Sigmoid colon (tissue), 7 donors: ENCODE data around the gene SYCN. TPM values are rescaled to one million over a fixed set of nuclear protein-coding genes. Genes with fewer than 3 reads are reported as not detected.

Experiments
- DNase-seq: peaks from one replicate; pipeline ENCODE4 v3.0.0-alpha.2; 2019
- H3K27ac ChIP-seq, 4 donors: fragments of 200-600 bp; sonication (generic); one replicate each; pipeline ENCODE4 v1.5.1; 2016 to 2019; ENCODE audit warnings: mild to moderate bottlenecking in 1 of 4
- H3K27me3 ChIP-seq, 3 donors: fragments of 200-600 bp; sonication (generic); one replicate each; pipeline ENCODE4 v1.5.1; 2019; ENCODE audit warnings: mild to moderate bottlenecking in 1 of 3
- H3K36me3 ChIP-seq, 4 donors: fragments of 200-600 bp; sonication (generic); one replicate each; pipeline ENCODE4 v1.5.1; 2016 to 2019
- H3K4me1 ChIP-seq, 4 donors: fragments of 200-600 bp; sonication (generic); one replicate each; pipeline ENCODE4 v1.5.1; 2017 to 2019
- H3K4me3 ChIP-seq, 4 donors: fragments of 200-600 bp; sonication (generic); one replicate each; pipeline ENCODE4 v1.5.1; 2017 to 2019; ENCODE audit warnings: mild to moderate bottlenecking in 2 of 4, moderate library complexity in 1 of 4
- H3K9me3 ChIP-seq, 4 donors: fragments of 200-600 bp in 3 of 4; sonication (generic) in 3 of 4; one replicate each; pipeline versions ENCODE4 v1.5.1 to v1.6.1; 2013 to 2019
- EP300 ChIP-seq, 4 donors: sonication (generic); formaldehyde crosslinking; IDR thresholded peaks; one replicate each; pipeline ENCODE4 v1.6.1; 2017; ENCODE audit warnings: antibody characterized with exemption in 4 of 4
- POLR2A ChIP-seq, 2 donors: fragments of 450-650 bp; IDR thresholded peaks; one replicate each; pipeline ENCODE4 v1.6.1; 2016; ENCODE audit warnings: antibody characterized with exemption in 2 of 2, mild to moderate bottlenecking in 2 of 2, moderate library complexity in 2 of 2
- POLR2AphosphoS5 ChIP-seq, 4 donors: sonication (generic); formaldehyde crosslinking; IDR thresholded peaks; one replicate each; pipeline ENCODE4 v1.6.1; 2017; ENCODE audit warnings: antibody characterized with exemption in 4 of 4
- WGBS, 2 donors: extraction: QIAGEN DNeasy Blood & Tissue Kit; methylation state at CpG; one replicate each; pipeline ENCODE4 v1.1.7; 2013; 5-methylcytosine and 5-hydroxymethylcytosine counted together
- intact Hi-C: fragments of 100-400 bp; cut with DNase I; formaldehyde crosslinking; loops from one replicate; pipeline ENCODE4 v1.15.1; 2023
- polyA plus RNA-seq, 3 donors: library from polyadenylated mRNA; stranded (reverse); fragments of 200-250 nt; gene quantifications; one replicate each; pipeline ENCODE4 v1.2.3, GENCODE V29; 2013
- total RNA-seq, 4 donors: library from RNA; depleted of rRNA; stranded (reverse); fragments of >200 nt; gene quantifications; one replicate each; pipeline ENCODE4 v1.1.0, GENCODE V29; 2016
- TF ChIP-seq, protein P1 (sequence below), 4 experiments: fragments of 450-650 bp in 3 of 4; fragments of 200-600 bp in 1 of 4; IDR thresholded peaks; one replicate each; pipeline ENCODE4 v1.5.1; 2016 to 2019; ENCODE audit warnings: antibody characterized with exemption in 4 of 4, mild to moderate bottlenecking in 3 of 4, moderate library complexity in 2 of 4
- donor health status: healthy with polysubstance abuse.
- donor health status: Bipolar disorder and iron deficiency.
- donor health status: healthy.

Gene SYCN
- total and polyA plus RNA-seq, 7 donors = not detected

DNA sequence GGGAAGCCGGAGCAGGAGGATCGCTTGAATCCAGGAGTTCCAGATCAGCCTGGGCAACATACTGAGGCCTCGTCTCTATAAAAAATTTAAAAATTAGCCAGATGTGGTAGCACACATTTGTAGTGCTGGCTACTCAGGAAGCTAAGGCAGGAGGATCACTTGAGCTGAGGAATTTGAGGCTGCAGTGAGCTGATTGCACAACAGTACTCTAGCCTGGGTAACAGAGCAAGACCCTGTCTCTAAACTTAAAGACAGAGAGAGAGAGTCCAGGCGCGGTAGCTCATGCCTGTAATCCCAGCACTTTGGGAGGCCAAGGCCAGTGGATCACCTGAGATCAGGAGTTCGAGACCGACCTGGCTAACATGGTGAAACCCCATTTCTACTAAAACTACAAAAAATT, 36.4 kb upstream of the SYCN start:
- Histone ChIP-seq H3K36me3 (no peaks in the 10 kb centered on the region), H3K27ac (no peak overlapping the region), H3K4me3 (no peak overlapping the region), H3K9me3 (no peaks in the 10 kb centered on the region), H3K27me3 (peaks cover 0 to 44% (median 30%) of the 10 kb centered on the region in 3 donors), H3K4me1 (no peaks in the 10 kb centered on the region)
- DNase-seq = no peak
- 93 to 95% methylated on average over 7 of the region's 7 CpGs for WGBS, 2 donors
- no peak for TF ChIP-seq POLR2AphosphoS5 (IDR thresholded peaks at IDR 0.05)
- TF ChIP-seq EP300 (IDR thresholded peaks at IDR 0.05) = no peak
- TF ChIP-seq POLR2A (IDR thresholded peaks at IDR 0.05) = no peak
- TF ChIP-seq, protein P1, sequence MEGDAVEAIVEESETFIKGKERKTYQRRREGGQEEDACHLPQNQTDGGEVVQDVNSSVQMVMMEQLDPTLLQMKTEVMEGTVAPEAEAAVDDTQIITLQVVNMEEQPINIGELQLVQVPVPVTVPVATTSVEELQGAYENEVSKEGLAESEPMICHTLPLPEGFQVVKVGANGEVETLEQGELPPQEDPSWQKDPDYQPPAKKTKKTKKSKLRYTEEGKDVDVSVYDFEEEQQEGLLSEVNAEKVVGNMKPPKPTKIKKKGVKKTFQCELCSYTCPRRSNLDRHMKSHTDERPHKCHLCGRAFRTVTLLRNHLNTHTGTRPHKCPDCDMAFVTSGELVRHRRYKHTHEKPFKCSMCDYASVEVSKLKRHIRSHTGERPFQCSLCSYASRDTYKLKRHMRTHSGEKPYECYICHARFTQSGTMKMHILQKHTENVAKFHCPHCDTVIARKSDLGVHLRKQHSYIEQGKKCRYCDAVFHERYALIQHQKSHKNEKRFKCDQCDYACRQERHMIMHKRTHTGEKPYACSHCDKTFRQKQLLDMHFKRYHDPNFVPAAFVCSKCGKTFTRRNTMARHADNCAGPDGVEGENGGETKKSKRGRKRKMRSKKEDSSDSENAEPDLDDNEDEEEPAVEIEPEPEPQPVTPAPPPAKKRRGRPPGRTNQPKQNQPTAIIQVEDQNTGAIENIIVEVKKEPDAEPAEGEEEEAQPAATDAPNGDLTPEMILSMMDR (IDR thresholded peaks at IDR 0.05) = no peak
- intact Hi-C loops = no loop called here

DNA sequence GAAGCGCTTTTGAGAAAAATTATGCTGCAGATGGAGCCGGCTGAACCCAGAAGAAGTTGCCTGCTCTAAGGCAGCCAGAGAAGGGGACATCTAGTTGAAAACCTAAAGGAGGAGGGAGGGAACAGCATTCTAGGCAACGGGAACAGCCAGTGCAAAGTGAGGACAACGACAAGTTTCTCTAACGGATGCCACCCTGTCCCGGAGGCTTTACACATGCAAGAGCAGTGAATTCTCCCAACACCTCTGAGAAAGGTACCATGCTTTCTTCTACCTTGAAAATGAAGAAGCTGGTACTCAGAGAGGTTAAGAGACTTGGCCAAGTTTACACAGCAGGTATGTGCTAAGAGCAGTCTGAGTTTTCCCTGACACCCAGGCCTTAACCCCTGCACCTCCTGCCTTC, 34.9 kb upstream of the SYCN start:
- WGBS, 2 donors = 95% methylated on average over 6 of the region's 6 CpGs
- Histone ChIP-seq H3K27me3 (peaks cover 0 to 41% (median 22%) of the 10 kb centered on the region in 3 donors), H3K9me3 (no peaks in the 10 kb centered on the region), H3K27ac (no peak overlapping the region), H3K4me3 (no peak overlapping the region), H3K4me1 (no peaks in the 10 kb centered on the region), H3K36me3 (no peaks in the 10 kb centered on the region)
- intact Hi-C loops = no loop called here
- DNase-seq = no peak
- TF ChIP-seq EP300 (IDR thresholded peaks at IDR 0.05) (no peak), POLR2A (IDR thresholded peaks at IDR 0.05) (no peak), POLR2AphosphoS5 (IDR thresholded peaks at IDR 0.05) (no peak)
- TF ChIP-seq, protein P1 (IDR thresholded peaks at IDR 0.05) = no peak

DNA sequence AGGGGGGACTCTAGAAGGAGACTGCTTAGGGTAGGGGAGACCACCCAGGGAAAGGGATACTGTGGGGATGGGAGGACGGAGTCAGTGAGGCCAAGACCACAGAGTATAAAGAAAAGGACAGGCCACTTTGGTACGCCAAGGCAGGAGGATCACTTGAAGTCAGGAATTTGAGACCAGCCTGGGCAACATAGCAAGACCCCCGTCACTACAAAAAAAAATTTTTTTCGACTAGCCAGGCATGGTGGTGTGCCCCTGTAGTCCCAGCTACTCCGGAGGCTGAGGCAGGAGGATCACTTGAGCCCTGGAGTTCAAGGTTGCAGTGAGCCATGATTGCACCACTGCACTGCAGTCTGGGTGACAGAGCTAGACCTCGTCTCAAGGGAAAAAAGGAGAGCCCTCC, 34.1 kb upstream of the SYCN start:
- WGBS, 2 donors = 82 to 90% methylated on average over 6 of the region's 6 CpGs
- Histone ChIP-seq H3K27ac (no peak overlapping the region), H3K4me1 (no peaks in the 10 kb centered on the region), H3K27me3 (peaks cover 0 to 37% (median 16%) of the 10 kb centered on the region in 3 donors), H3K4me3 (no peak overlapping the region), H3K36me3 (no peaks in the 10 kb centered on the region), H3K9me3 (no peaks in the 10 kb centered on the region)
- TF ChIP-seq EP300 (IDR thresholded peaks at IDR 0.05) = no peak
- TF ChIP-seq, protein P1 (IDR thresholded peaks at IDR 0.05) = no peak
- TF ChIP-seq POLR2A (IDR thresholded peaks at IDR 0.05) = no peak
- no peak for TF ChIP-seq POLR2AphosphoS5 (IDR thresholded peaks at IDR 0.05)
- intact Hi-C loops = no loop called here
- no peak for DNase-seq

DNA sequence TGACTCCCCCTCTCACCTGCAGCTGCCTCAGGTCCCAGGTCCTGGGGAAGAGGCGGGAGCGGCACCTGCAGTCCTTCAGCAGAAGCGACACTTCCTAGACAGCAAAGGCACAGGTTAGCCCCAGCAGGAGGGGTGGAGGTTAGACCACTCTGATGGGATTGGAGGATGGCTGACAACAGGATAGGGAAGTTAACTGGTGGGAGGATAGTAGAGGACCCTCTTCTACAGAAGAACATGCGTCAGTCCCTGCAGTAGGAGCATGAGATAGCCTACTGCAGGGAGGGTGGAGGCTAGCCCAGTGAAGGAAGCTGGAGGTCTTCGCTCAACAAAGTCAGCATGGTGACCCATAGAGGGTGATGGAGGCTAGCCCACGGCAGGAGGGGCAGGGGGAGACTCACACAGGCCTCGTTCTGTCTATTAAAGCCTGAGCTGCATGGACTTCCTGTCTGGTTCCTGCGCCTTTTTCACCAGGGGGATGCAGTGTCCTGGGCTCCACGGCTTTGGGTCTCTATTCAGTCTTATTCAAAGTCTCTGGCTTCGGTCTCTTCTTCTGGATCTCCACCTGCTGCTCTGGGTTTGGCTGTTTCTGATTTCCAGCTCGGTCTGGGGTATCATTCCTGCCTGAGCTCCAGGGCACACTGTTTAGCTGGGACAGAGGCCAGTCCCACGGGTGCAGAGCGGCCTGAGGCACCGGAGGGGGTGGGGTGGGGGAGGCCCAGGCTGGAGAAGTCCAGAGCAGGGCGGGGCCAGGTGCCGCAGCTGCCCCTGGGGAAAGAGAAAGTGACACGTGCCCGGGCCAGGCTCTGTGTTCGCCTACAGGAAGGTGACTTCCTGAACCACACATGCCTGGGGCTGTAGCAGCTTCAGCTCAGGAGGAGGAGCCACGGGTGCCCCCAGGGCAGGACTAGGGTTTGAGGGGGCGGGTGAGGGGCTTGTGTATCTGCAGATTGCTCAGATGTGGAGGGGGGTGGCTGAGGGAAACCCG, 33.4 kb upstream of the SYCN start:
- 38 to 41% methylated on average over 22 of the region's 22 CpGs for WGBS, 2 donors
- no peaks in the 10 kb centered on the region for H3K9me3 ChIP-seq
- no peak overlapping the region for H3K27ac ChIP-seq
- H3K4me1 ChIP-seq = no peaks in the 10 kb centered on the region
- peaks cover 0 to 37% (median 16%) of the 10 kb centered on the region in 3 donors for H3K27me3 ChIP-seq
- no peaks in the 10 kb centered on the region for H3K36me3 ChIP-seq
- TF ChIP-seq, protein P1 (IDR thresholded peaks at IDR 0.05) = no peak
- TF ChIP-seq EP300 (IDR thresholded peaks at IDR 0.05) (no peak), POLR2A (IDR thresholded peaks at IDR 0.05) (no peak), POLR2AphosphoS5 (IDR thresholded peaks at IDR 0.05) (no peak)
- no peak for DNase-seq
- intact Hi-C loops = no loop called here
- H3K4me3 ChIP-seq = no peak overlapping the region
